K562 (cell line): ENCODE data around the gene ITGA7. TPM values are rescaled to one million over a fixed set of nuclear protein-coding genes. Genes with fewer than 3 reads are reported as not detected.

Experiments used
- ATF1 ChIP-seq, 2 experiments: fragments of 450-650 bp in 1 of 2; IDR thresholded peaks; 2 replicates each; pipeline ENCODE4 v1.6.1; 2016; ENCODE audit warnings: missing compliant biosample characterization in 1 of 2, missing genetic modification characterization in 1 of 2
- BHLHE40 ChIP-seq: IDR thresholded peaks from 2 replicates; pipeline ENCODE4 v1.6.1; 2011; ENCODE audit warnings: low read length, improper control_type of control experiment
- CTBP1 ChIP-seq: fragments of 450-650 bp; IDR thresholded peaks from 2 replicates; pipeline ENCODE4 v1.6.1; 2016; ENCODE audit warnings: borderline replicate concordance
- ESRRA ChIP-seq: fragments of 450-650 bp; IDR thresholded peaks from 2 replicates; pipeline ENCODE4 v1.6.1; 2014; ENCODE audit warnings: low read depth, mild to moderate bottlenecking, moderate library complexity, borderline replicate concordance
- GTF2A2 ChIP-seq: IDR thresholded peaks from 2 replicates; pipeline ENCODE4 v1.6.1; 2016; ENCODE audit warnings: mild to moderate bottlenecking, missing genetic modification characterization, missing compliant biosample characterization
- MEF2D ChIP-seq: conservative IDR thresholded peaks from 2 replicates; pipeline ENCODE4 v1.6.1; 2016; ENCODE audit warnings: low read depth, missing genetic modification characterization, missing compliant biosample characterization
- MTA3 ChIP-seq: fragments of 450-650 bp; formaldehyde crosslinking; IDR thresholded peaks from 2 replicates; pipeline ENCODE4 v1.6.1; 2017; ENCODE audit warnings: mild to moderate bottlenecking, borderline replicate concordance
- NR4A1 ChIP-seq, 2 experiments: fragments of 250-450 bp in 1 of 2; fragments of 450-650 bp in 1 of 2; sonication (Bioruptor Pico) in 1 of 2; IDR thresholded peaks; 2 replicates each; pipeline versions ENCODE4 v1.4.0 to v1.6.1; 2016 to 2020; ENCODE audit warnings: mild to moderate bottlenecking in 2 of 2, missing compliant biosample characterization in 1 of 2, missing genetic modification characterization in 1 of 2, moderate library complexity in 1 of 2
- POU5F1 ChIP-seq: fragments of 150-350 bp; IDR thresholded peaks from 2 replicates; pipeline ENCODE4 v1.6.1; 2014; ENCODE audit warnings: borderline replicate concordance, low read length, low read depth, mild to moderate bottlenecking; ENCODE audit not compliant: partially characterized antibody
- PRMT5 ChIP-seq: sonication (generic); formaldehyde crosslinking; IDR thresholded peaks from 2 replicates; pipeline ENCODE4 v1.5.0; 2020; ENCODE audit warnings: missing genetic modification reagents
- YBX1 ChIP-seq: fragments of 450-650 bp; IDR thresholded peaks from 2 replicates; pipeline ENCODE4 v1.7.1; 2016; ENCODE audit warnings: mild to moderate bottlenecking
- ZNF431 ChIP-seq: sonication (generic); formaldehyde crosslinking; IDR thresholded peaks from 2 replicates; pipeline ENCODE4 v1.8.0; 2022; ENCODE audit warnings: mild to moderate bottlenecking, missing genetic modification reagents
- ZNF584 ChIP-seq: fragments of 200-800 bp; sonication (Bioruptor generic); IDR thresholded peaks from 2 replicates; pipeline ENCODE4 v1.6.1; 2016; ENCODE audit warnings: low read depth, mild to moderate bottlenecking, missing genetic modification characterization, missing compliant biosample characterization
- ZNF75A ChIP-seq: fragments of 450-650 bp; formaldehyde crosslinking; IDR thresholded peaks from 2 replicates; pipeline ENCODE4 v1.4.0; 2020; ENCODE audit warnings: mild to moderate bottlenecking
- polyA plus RNA-seq, 8 experiments: library from polyadenylated mRNA; depleted of rRNA in 4 of 8; stranded (reverse) in 5 of 8; unstranded in 3 of 8; fragments of >200 nt; fragmentation: Nextera tagmentation in 2 of 8; fragmentation: Illumina TruSeq in 1 of 8; extraction: Ambion mirVana in 2 of 8; extraction: Trizol in 1 of 8; gene quantifications; 2 replicates each; pipeline versions ENCODE4 v1.2.1 to v1.2.3, GENCODE V29; 2011 to 2014; ENCODE audit warnings: inconsistent platforms in 1 of 8, missing spikeins in 1 of 8
- total RNA-seq, 7 experiments: library from RNA; depleted of rRNA in 6 of 7; stranded (reverse); fragments of >200 nt in 6 of 7; fragmentation: Illumina TruSeq in 2 of 7; extraction: Trizol in 2 of 7; gene quantifications; 2 replicates each; pipeline versions ENCODE4 v1.2.1 to v1.2.3, GENCODE V29; 2011 to 2021; ENCODE audit warnings: low replicate concordance in 1 of 7
- TF ChIP-seq, protein P1 (sequence below), 3 experiments: fragments of 200-800 bp in 1 of 3; fragments of 250-450 bp in 1 of 3; fragments of 450-650 bp in 1 of 3; sonication (Bioruptor Pico) in 1 of 3; sonication (Bioruptor generic) in 1 of 3; formaldehyde crosslinking in 1 of 3; IDR thresholded peaks; 2 replicates each; pipeline versions ENCODE4 v1.6.1 to v1.8.0; 2016 to 2022; ENCODE audit warnings: mild to moderate bottlenecking in 2 of 3, missing genetic modification characterization in 2 of 3, missing compliant biosample characterization in 1 of 3, moderate library complexity in 1 of 3
- TF ChIP-seq, protein P2 (sequence below): fragments of 250-450 bp; sonication (Bioruptor Pico); IDR thresholded peaks from 2 replicates; pipeline ENCODE4 v1.6.1; 2021; ENCODE audit warnings: mild to moderate bottlenecking
- TF ChIP-seq, protein P3 (sequence below): fragments of 250-450 bp; sonication (Bioruptor Pico); IDR thresholded peaks from 2 replicates; pipeline ENCODE4 v1.5.0; 2021

ITGA7 gene
- total and polyA plus RNA-seq, 9 of the 15 experiments (the other 6 are each of a cell fraction or from before 2014, with no cell fraction given): 0.11 to 2.3 (median 0.56) TPM; not detected in 1

DNA sequence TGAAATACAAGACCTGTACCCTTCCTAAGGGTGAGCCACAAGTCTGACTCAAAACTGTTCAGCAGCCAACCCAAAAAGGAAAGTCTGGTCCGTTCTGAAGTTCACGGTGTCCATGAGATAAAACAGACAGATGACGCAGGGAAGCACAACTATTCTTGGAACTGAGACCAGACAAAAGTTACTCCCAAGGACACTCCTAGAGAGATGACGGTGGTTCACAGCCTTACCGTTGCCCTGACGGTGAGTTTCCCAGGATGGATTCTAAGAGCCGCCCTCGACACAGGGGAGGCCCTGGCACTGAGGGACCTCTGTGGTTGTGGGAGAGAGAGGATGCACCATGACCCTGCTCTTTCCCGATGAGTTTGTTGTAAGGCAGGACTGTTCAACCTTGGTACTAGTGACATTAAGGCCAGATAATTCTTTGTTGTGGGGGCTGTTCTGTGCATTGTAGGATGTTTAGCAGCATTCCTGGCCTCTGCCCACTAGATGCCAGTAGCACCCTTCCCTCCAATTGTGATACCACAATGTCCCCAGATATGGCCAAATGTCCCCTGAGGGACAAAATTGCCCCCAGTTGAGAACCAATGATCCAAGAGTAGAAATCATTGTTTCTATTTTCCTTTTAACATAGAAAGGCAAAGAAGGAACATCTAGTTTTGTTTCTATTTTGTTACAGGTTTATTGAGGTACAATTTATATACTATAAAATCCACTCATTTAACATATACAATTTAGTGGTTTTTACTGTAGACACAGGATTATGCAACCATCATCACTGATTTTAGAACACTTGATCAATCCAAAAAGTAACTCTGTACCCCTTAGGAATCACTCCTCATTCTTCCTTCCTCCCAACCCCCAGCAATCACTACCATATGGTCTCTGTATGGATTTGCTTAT, 48.0 kb downstream of the ITGA7 start (continued):
- TF ChIP-seq, protein P1, sequence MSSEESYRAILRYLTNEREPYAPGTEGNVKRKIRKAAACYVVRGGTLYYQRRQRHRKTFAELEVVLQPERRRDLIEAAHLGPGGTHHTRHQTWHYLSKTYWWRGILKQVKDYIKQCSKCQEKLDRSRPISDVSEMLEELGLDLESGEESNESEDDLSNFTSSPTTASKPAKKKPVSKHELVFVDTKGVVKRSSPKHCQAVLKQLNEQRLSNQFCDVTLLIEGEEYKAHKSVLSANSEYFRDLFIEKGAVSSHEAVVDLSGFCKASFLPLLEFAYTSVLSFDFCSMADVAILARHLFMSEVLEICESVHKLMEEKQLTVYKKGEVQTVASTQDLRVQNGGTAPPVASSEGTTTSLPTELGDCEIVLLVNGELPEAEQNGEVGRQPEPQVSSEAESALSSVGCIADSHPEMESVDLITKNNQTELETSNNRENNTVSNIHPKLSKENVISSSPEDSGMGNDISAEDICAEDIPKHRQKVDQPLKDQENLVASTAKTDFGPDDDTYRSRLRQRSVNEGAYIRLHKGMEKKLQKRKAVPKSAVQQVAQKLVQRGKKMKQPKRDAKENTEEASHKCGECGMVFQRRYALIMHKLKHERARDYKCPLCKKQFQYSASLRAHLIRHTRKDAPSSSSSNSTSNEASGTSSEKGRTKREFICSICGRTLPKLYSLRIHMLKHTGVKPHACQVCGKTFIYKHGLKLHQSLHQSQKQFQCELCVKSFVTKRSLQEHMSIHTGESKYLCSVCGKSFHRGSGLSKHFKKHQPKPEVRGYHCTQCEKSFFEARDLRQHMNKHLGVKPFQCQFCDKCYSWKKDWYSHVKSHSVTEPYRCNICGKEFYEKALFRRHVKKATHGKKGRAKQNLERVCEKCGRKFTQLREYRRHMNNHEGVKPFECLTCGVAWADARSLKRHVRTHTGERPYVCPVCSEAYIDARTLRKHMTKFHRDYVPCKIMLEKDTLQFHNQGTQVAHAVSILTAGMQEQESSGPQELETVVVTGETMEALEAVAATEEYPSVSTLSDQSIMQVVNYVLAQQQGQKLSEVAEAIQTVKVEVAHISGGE (CRISPR knock-in tag; IDR thresholded peaks at IDR 0.05): no peak
- peak; percentile 45; the same call in 1 of the 2 replicates for TF ChIP-seq ESRRA
- TF ChIP-seq GTF2A2: no peak
- no peak for TF ChIP-seq ATF1 (CRISPR knock-in tag; IDR thresholded peaks at IDR 0.05)
- peak; percentile 69 for TF ChIP-seq ATF1 (tag; IDR thresholded peaks at IDR 0.05)
- TF ChIP-seq ZNF431 (CRISPR knock-in tag): no peak
- no peak for TF ChIP-seq PRMT5
- TF ChIP-seq NR4A1 (CRISPR knock-in tag; IDR thresholded peaks at IDR 0.05): no peak
- TF ChIP-seq NR4A1 (tag; IDR thresholded peaks at IDR 0.05): peak; percentile 62; the same call in 1 of the 2 replicates
- TF ChIP-seq, protein P2, sequence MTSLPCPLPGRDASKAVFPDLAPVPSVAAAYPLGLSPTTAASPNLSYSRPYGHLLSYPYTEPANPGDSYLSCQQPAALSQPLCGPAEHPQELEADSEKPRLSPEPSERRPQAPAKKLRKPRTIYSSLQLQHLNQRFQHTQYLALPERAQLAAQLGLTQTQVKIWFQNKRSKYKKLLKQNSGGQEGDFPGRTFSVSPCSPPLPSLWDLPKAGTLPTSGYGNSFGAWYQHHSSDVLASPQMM (CRISPR knock-in tag): no peak
- TF ChIP-seq MTA3: 0 out of 2 replicates have a peak, but pooled peaks have one; percentile 22
- no peak for TF ChIP-seq POU5F1
- TF ChIP-seq ZNF584: no peak
- TF ChIP-seq ZNF75A (CRISPR knock-in tag): no peak
- peak; percentile 75 for TF ChIP-seq CTBP1
- TF ChIP-seq BHLHE40: 0 out of 2 replicates have a peak, but pooled peaks have one; percentile 5
- TF ChIP-seq YBX1: no peak
- TF ChIP-seq MEF2D: peak; percentile 63; the same call in 1 of the 2 replicates
- TF ChIP-seq, protein P3, sequence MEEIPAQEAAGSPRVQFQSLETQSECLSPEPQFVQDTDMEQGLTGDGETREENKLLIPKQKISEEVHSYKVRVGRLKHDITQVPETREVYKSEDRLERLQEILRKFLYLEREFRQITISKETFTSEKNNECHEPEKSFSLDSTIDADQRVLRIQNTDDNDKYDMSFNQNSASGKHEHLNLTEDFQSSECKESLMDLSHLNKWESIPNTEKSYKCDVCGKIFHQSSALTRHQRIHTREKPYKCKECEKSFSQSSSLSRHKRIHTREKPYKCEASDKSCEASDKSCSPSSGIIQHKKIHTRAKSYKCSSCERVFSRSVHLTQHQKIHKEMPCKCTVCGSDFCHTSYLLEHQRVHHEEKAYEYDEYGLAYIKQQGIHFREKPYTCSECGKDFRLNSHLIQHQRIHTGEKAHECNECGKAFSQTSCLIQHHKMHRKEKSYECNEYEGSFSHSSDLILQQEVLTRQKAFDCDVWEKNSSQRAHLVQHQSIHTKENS: no peak
